Measurements from ENCODE around the gene OR6C3.
"Not testable (repeated sequence)": the region's sequence is repeated elsewhere in the genome, so short reads cannot be mapped to it uniquely, and the experiment has no call there.

OR6C3 gene

GRCh38 chr12:55330446-55330845 is at the start of gene OR6C3:
Gene OR6C3 (plus strand): TSS chr12:55330746. CDS start chr12:55331701, 955 bp downstream.
- DNase-seq (ENCODE audit: low read depth in 2 of 2, low spot score in 1 of 2) = no peak

GRCh38 chr12:55280991-55281390 is 49.6 kb upstream of the OR6C3 start:
- DNase-seq (ENCODE audit: low read depth in 2 of 2, low spot score in 1 of 2) = no peak

GRCh38 chr12:55289999-55290398 is 40.5 kb upstream of the OR6C3 start:
- DNase-seq (ENCODE audit: low read depth in 2 of 2, low spot score in 1 of 2) = no peak

GRCh38 chr12:55296469-55296868 is 34.1 kb upstream of the OR6C3 start, which contains the start of gene OR6C6:
Gene OR6C6 (minus strand): TSS chr12:55296569. CDS start chr12:55295232, 1,337 bp downstream.
- DNase-seq (ENCODE audit: low read depth in 2 of 2, low spot score in 1 of 2) = no peak

- DNase-seq (ENCODE audit: low read depth in 2 of 2, low spot score in 1 of 2) = no peak
These were observed 16.5 kb upstream of the OR6C3 start, which contains the start of gene OR6C1 for GRCh38 chr12:55314043-55314442. Gene OR6C1 (plus strand): TSS chr12:55314343. CDS start chr12:55320600, 6,257 bp downstream.

- DNase-seq (ENCODE audit: low read depth in 2 of 2, low spot score in 1 of 2) = no peak
These were observed 10.3 kb upstream of the OR6C3 start for GRCh38 chr12:55320201-55320600.

- not testable (repeated sequence) for DNase-seq (ENCODE audit: low read depth in 2 of 2, low spot score in 1 of 2)
These were observed 4.7 kb upstream of the OR6C3 start for GRCh38 chr12:55325801-55326200.

- DNase-seq (ENCODE audit: low read depth in 2 of 2, low spot score in 1 of 2) = no peak
These were observed 5.5 kb downstream of the OR6C3 start for GRCh38 chr12:55336002-55336401.

- not testable (repeated sequence) for DNase-seq (ENCODE audit: low read depth in 2 of 2, low spot score in 1 of 2)
These were observed 24.8 kb downstream of the OR6C3 start for GRCh38 chr12:55355338-55355737.

- no peak for DNase-seq (ENCODE audit: low read depth in 2 of 2, low spot score in 1 of 2)
These were observed 32.1 kb downstream of the OR6C3 start, which contains the start of gene OR6C75 for GRCh38 chr12:55362675-55363074. Gene OR6C75 (plus strand): TSS chr12:55362975. CDS start chr12:55365111, 2,136 bp downstream.

GRCh38 chr12:55365086-55365485 is 34.5 kb downstream of the OR6C3 start:
- no peak for DNase-seq (ENCODE audit: low read depth in 2 of 2, low spot score in 1 of 2)

- DNase-seq (ENCODE audit: low read depth in 2 of 2, low spot score in 1 of 2) = no peak
These were observed 42.0 kb downstream of the OR6C3 start for GRCh38 chr12:55372521-55372920.
